Measurements from ENCODE around the gene EBF4.
"Not testable (repeated sequence)": the region's sequence is repeated elsewhere in the genome, so short reads cannot be mapped to it uniquely, and the experiment has no call there.

EBF4 gene

GRCh38 chr20:2755451-2756055, 63.0 kb downstream of the EBF4 start:
- no peak for FAIRE-seq
- no peak for DNase-seq (ENCODE audit: insufficient read length, low spot score)

GRCh38 chr20:2756056-2756611, 63.6 kb downstream of the EBF4 start:
- peak; percentile 83 for FAIRE-seq
- DNase-seq (ENCODE audit: insufficient read length, low spot score), result peak; percentile 72

DNA sequence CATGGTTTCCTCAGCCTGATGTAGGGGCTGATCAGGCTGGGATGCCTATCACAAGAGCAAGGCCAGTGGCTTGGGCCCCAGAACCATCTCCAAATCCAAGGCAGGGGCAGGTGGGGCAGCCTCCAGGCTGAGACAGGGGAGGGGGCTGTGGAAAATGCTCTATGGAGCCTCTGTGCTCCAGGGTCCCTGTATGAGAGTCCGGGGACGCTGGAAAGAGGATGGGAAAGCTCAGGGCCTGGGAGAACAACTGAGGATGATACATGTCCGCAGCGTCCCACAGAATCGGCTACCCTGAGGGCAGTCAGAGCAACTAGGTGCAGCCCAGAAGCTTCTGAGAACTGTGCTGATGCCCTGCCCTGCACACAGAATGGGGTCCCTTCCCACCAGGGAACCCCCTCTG, 64.4 kb downstream of the EBF4 start:
- FAIRE-seq (no peak), DNase-seq (ENCODE audit: insufficient read length, low spot score) (no peak)

- DNase-seq (ENCODE audit: insufficient read length, low spot score) (no peak), FAIRE-seq (no peak)
Observed at GRCh38 chr20:2757969-2758368, 65.4 kb downstream of the EBF4 start.

DNA sequence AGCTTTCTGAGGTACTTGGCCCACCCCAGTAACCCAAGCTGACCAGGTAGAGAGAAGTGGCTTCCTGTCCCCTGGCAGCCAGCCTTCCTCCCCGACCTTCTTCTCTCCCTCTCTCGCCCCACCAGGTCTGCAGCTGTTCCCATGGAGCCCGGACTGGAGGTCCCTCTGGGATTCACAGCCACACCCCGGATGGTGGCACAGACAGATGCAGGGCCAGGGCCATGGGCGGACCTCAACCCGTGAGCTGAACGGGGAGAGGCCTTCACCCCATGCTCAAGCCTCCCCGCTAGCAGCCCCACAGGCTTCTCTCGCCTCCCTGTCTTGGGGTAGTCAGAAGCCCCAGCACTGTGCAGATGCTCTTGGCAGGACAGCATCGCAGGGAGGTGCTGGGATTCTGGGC, 66.6 kb downstream of the EBF4 start:
- FAIRE-seq (no peak), DNase-seq (ENCODE audit: insufficient read length, low spot score) (no peak)

DNA sequence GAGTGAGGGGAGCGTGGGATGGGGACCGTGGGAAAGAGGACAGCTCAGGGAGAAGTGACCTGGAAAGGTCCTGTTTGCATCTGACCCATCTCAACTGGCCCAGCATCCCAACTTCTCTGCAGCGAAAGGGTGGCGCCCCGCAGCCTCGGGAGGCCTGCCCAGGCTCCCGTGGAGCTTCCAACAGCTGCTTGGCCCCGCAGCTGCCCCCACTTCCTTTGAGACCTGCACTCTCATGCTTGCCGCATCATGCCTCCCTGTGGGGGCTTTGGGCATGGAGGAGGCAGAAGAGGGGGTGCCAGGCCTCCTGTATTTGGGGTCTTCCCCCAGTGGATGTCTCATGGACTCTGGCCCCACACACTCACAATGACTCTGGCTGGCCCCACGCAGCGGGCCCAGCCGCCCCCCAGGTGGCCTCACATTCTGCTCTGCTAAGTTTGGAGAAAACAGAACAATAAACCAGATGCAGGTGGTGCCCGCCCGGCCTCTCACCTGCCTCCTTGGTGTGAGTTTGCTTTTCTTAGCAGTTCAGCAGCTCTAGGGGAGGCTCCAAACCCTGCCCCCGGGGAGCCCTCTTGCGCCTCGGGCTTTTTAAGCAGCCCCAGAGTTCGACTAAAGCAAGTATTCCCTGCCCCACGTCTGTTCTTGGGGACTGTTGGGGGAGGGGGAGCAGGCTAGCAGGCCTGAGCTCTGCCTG, 67.2 kb downstream of the EBF4 start:
- no peak for FAIRE-seq

GRCh38 chr20:2760297-2760951, 67.8 kb downstream of the EBF4 start:
- FAIRE-seq (no peak), DNase-seq (ENCODE audit: insufficient read length, low spot score) (no peak)

More for the DNA sequence above, 67.2 kb downstream of the EBF4 start:
- no peak for DNase-seq (ENCODE audit: insufficient read length, low spot score)

DNA sequence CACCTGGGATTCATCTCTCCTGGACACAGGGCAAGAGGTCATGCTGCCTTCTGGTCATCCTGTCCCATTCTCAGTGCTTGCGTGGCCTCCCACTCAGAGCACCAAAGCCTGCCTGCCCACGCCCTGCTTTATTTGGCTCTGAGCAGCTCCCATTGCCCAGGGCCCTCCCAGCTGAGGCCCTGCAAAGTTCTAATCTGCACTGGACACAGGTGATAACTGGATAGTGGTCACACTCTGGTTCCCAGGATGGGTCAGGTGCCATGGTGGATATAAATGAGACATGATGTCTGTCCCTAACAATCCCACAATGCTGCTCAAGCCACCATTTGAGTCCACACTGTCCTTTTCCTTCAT, 68.3 kb downstream of the EBF4 start:
- DNase-seq (ENCODE audit: insufficient read length, low spot score) (no peak), FAIRE-seq (no peak)

DNA sequence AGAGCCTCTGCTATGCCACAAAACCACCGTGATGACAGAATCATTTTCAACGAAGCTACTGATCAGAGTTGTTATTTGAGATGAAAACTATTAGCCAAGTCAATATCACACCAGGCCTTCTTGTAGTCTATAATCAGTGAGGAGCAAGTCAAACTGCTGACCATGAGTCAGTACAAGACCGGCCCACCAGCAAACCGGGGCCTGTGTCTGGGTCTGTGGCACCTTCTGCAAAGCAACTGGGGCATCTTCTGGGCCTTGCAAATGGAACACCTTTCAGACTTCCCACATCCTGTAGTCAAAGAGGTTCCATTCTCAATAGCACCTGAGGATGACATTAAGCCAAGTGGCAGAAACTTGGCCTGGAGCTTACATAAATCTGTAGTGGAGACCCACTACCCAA, 69.3 kb downstream of the EBF4 start:
- DNase-seq (ENCODE audit: insufficient read length, low spot score) (no peak), FAIRE-seq (no peak)

- no peak for DNase-seq (ENCODE audit: insufficient read length, low spot score)
- no peak for FAIRE-seq
Observed at GRCh38 chr20:2762578-2763131, 70.1 kb downstream of the EBF4 start.

- DNase-seq (ENCODE audit: insufficient read length, low spot score) (no peak), FAIRE-seq (no peak)
Observed at GRCh38 chr20:2763186-2763585, 70.6 kb downstream of the EBF4 start.

DNA sequence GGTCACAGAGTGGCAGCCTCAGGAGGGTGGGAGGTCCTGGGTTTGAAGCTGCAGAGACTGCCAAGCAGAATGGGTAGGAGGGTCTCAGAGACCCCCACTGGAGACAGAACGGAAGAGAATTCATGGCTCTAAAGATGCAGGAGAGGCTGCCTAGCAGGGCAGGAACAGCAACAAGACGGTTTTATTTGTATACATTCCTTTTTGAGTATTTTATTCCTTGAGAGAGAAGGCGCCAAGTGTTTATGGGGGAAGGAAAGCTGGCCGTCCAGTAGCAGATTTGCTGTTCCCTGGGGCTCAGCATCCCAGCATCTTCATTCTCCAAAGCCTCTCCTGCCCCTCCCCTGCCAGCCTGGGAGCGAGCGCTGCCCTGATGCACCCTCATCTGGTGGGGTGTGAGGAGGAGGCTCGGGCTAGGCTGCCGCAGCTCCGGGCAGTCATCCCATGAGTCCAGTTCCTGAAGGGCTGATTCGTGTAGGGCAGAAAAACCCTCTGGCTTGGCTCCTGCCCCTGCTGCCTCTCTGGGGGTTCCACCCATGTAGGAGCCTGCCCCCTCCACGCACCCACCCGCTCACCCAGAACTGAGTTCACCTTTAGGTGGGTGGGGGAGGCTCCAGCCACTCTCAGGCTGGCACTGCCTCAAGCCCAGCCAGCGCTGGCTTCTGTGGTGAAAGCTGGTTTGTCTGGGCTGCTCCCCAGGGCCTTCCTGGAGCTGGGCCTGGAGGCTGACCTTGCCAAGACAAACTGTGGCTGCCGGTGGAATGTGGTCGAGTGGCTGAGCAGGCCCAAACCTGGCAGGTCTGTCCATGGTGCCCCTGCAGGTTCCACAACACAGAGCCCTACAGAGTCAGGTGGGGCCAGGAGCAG, 75.4 kb downstream of the EBF4 start:
- FAIRE-seq (no peak), DNase-seq (ENCODE audit: insufficient read length, low spot score) (no peak)

GRCh38 chr20:2768632-2769015, 76.0 kb downstream of the EBF4 start:
- FAIRE-seq (no peak), DNase-seq (ENCODE audit: insufficient read length, low spot score) (no peak)

DNA sequence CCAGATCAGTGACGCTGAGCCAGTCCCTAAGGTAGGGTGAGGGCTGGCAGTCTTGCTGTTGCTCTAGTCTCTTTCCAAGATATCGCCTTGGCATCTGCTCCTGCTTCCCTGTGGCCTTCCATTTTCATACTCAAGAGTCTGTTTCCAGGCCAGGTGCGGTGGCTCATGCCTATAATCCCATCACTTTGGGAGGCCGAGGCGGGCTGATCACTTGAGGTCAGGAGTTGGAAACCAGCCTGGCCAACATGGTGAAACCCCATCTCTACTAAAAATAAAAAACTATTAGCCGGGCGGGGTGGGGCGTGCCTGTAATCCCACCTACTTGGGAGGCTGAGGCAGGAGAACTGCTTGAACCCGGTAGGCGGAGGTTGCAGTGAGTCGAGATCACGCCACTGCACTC, 77.5 kb downstream of the EBF4 start:
- not testable (repeated sequence) for DNase-seq (ENCODE audit: insufficient read length, low spot score); FAIRE-seq

DNA sequence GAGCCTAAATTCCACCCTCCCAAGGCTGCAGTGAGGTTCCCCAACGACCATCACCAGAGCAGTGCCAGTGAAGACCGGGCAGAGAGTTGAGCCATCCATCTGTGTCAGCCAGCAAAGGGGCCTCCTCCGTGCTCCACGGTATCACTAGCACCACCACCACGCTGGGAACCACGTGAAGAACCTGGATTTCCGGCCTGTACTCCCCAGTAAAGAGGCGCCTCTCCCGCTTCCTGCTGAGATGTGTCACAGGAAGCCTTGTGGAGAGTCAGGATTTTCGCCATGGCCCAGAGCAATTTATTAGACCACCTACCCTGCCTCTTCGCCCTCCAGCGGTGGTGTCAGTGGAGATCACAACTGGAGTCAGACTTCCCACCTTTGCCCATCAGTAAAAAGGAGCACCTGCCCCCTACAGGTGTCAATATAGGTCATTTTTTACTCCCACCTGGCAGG, 79.1 kb downstream of the EBF4 start:
- DNase-seq (ENCODE audit: insufficient read length, low spot score), result peak; percentile 62
- FAIRE-seq, result no peak

DNA sequence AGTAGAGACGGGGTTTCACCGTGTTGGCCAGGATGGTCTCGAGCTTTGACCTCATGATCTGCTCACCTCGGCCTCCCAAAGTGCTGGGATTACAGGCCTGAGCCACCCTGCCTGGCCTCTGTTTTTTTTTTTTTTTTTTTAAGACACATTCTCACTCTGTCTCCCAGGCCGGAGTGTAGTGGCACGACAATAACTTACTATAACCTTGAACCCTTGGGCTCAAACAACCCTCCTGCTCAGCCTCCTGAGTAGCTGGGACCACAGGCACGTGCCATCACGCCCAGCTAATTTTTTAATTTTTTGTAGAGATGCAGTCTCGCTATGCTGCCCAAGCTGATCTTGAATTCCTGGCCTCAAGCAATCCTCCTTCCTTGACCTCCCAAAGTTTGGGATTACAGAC, 81.2 kb downstream of the EBF4 start:
- no peak for DNase-seq (ENCODE audit: insufficient read length, low spot score)
- FAIRE-seq, result no peak

DNA sequence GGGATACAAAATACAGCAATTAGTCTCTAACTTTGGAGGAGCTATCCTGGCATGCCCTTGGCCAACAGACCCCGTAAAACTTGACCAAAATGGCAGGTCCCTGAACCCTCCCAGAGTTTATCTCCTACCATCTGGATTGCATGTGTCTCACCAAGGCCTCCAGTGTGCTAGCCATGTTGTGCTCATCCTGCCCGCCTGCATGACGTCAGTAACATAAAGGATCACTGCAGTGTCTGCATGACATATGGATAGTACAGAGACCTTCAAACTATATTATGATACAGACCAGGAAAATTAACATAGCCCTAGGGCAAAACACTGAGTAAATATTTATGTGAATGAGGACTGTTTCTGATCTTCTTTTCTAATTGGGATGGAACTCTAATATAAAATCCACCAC, 82.6 kb downstream of the EBF4 start:
- DNase-seq (ENCODE audit: insufficient read length, low spot score) (no peak), FAIRE-seq (no peak)

GRCh38 chr20:2778602-2779321, 86.2 kb downstream of the EBF4 start:
- no peak for FAIRE-seq

DNA sequence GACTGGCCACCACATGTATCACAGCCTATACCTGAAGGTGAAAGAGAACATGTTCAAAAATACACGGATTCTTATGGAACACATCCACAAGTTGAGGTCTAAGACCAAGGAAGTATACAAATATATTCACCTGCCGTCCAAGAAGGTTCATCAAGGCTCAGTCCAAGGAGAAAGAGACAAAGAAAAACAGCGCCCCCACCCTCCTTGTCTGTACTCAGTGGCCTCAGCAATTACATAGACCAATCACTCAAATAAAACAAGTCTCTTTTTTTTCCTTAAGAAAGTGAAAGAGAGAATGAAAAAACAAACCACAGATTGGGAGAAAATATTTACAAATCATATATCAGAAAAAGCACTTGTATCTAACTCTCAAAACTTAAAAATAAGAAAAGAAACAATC, 88.4 kb downstream of the EBF4 start:
- FAIRE-seq, result no peak

More at GRCh38 chr20:2778602-2779321, 86.2 kb downstream of the EBF4 start:
- no peak for DNase-seq (ENCODE audit: insufficient read length, low spot score)

More for the DNA sequence above, 88.4 kb downstream of the EBF4 start:
- no peak for DNase-seq (ENCODE audit: insufficient read length, low spot score)
